Measurements from ENCODE around the gene PEX5L.

PEX5L gene

GRCh38 chr3:179955286-179955685, 81.5 kb downstream of the PEX5L start:
- DNase-seq (ENCODE audit: low read depth) = no peak

GRCh38 chr3:179953993-179954870, 82.5 kb downstream of the PEX5L start:
- no peak for DNase-seq (ENCODE audit: low read depth)

GRCh38 chr3:179950840-179951239, 85.9 kb downstream of the PEX5L start:
- no peak for DNase-seq (ENCODE audit: low read depth)

- DNase-seq (ENCODE audit: low read depth) = no peak
These were observed 86.9 kb downstream of the PEX5L start for GRCh38 chr3:179949869-179950268.

- no peak for DNase-seq (ENCODE audit: low read depth)
These were observed 87.3 kb downstream of the PEX5L start for GRCh38 chr3:179949412-179949811.

- DNase-seq (ENCODE audit: low read depth) = no peak
These were observed 88.0 kb downstream of the PEX5L start for GRCh38 chr3:179948740-179949139.

- DNase-seq (ENCODE audit: low read depth) = no peak
These were observed 91.2 kb downstream of the PEX5L start for GRCh38 chr3:179945569-179945968.

GRCh38 chr3:179943117-179943880, 93.4 kb downstream of the PEX5L start:
- DNase-seq (ENCODE audit: low read depth) = no peak

GRCh38 chr3:179942553-179943075, 94.1 kb downstream of the PEX5L start:
- no peak for DNase-seq (ENCODE audit: low read depth)

- DNase-seq (ENCODE audit: low read depth) = no peak
These were observed 101.0 kb downstream of the PEX5L start for GRCh38 chr3:179935710-179936109.

GRCh38 chr3:179933914-179934313, 102.8 kb downstream of the PEX5L start:
- no peak for DNase-seq (ENCODE audit: low read depth)

- no peak for DNase-seq (ENCODE audit: low read depth)
These were observed 103.7 kb downstream of the PEX5L start for GRCh38 chr3:179933080-179933479.

- DNase-seq (ENCODE audit: low read depth) = no peak
These were observed 104.1 kb downstream of the PEX5L start for GRCh38 chr3:179932674-179933073.

- no peak for DNase-seq (ENCODE audit: low read depth)
These were observed 107.6 kb downstream of the PEX5L start for GRCh38 chr3:179929091-179929529.

- DNase-seq (ENCODE audit: low read depth) = no peak
These were observed 109.5 kb downstream of the PEX5L start for GRCh38 chr3:179927191-179927590.

GRCh38 chr3:179921951-179922350, 114.8 kb downstream of the PEX5L start:
- DNase-seq (ENCODE audit: low read depth) = no peak

- no peak for DNase-seq (ENCODE audit: low read depth)
These were observed 115.2 kb downstream of the PEX5L start for GRCh38 chr3:179921500-179921899.

GRCh38 chr3:179907784-179908482, 128.8 kb downstream of the PEX5L start:
- DNase-seq (ENCODE audit: low read depth) = no peak

- DNase-seq (ENCODE audit: low read depth) = no peak
These were observed 134.7 kb downstream of the PEX5L start for GRCh38 chr3:179902061-179902460.

GRCh38 chr3:179898024-179898423, 138.7 kb downstream of the PEX5L start:
- no peak for DNase-seq (ENCODE audit: low read depth)

GRCh38 chr3:179897231-179897630, 139.5 kb downstream of the PEX5L start:
- DNase-seq (ENCODE audit: low read depth) = no peak

- DNase-seq (ENCODE audit: low read depth) = no peak
These were observed 140.2 kb downstream of the PEX5L start for GRCh38 chr3:179896507-179896906.
